Measurements from ENCODE around the gene C1QTNF8. TPM values are rescaled to one million over a fixed set of nuclear protein-coding genes. Genes with fewer than 3 reads are reported as not detected.

C1QTNF8 gene
- total RNA-seq, 2 experiments from 2014 or later, result not detected

- no peaks in the 10 kb centered on the region for H3K27me3 Mint-ChIP-seq
- H3K4me3 Mint-ChIP-seq, result no peak overlapping the region
- ATAC-seq (no peak), DNase-seq (no peak)
- no peaks in the 10 kb centered on the region for H3K4me1 Mint-ChIP-seq
- no peaks in the 10 kb centered on the region for H3K36me3 Mint-ChIP-seq
- H3K27ac Mint-ChIP-seq, result no peak overlapping the region
- no peaks in the 10 kb centered on the region for H3K9me3 Mint-ChIP-seq (ENCODE audit: low read depth)
- CTCF ChIA-PET, result interaction anchor here (0.5 kb wide), 1 partner anchor 752 kb away, joined by 3 read pairs; no protein-coding TSS in a partner anchor
Measured at GRCh38 chr16:1133271-1133670, 37.2 kb upstream of the C1QTNF8 start.

- H3K27me3 Mint-ChIP-seq, result no peaks in the 10 kb centered on the region
- H3K27ac Mint-ChIP-seq, result no peak overlapping the region
- DNase-seq, result no peak
- H3K9me3 Mint-ChIP-seq (ENCODE audit: low read depth), result no peaks in the 10 kb centered on the region
- CTCF ChIA-PET, result no interaction called here
- H3K4me3 Mint-ChIP-seq, result no peak overlapping the region
- H3K4me1 Mint-ChIP-seq, result no peaks in the 10 kb centered on the region
- H3K36me3 Mint-ChIP-seq, result no peaks in the 10 kb centered on the region
- ATAC-seq, result no peak
Measured at GRCh38 chr16:1132431-1132830, 36.4 kb upstream of the C1QTNF8 start.

GRCh38 chr16:1131378-1131994 lies 35.4 kb upstream of the C1QTNF8 start:
- no peaks in the 10 kb centered on the region for H3K9me3 Mint-ChIP-seq (ENCODE audit: low read depth)
- no peaks in the 10 kb centered on the region for H3K4me1 Mint-ChIP-seq
- H3K4me3 Mint-ChIP-seq, result no peak overlapping the region
- H3K27me3 Mint-ChIP-seq, result no peaks in the 10 kb centered on the region
- ATAC-seq (no peak), DNase-seq (no peak)
- H3K36me3 Mint-ChIP-seq, result no peaks in the 10 kb centered on the region
- CTCF ChIA-PET, result no interaction called here
- no peak overlapping the region for H3K27ac Mint-ChIP-seq

- Mint-ChIP-seq H3K27me3 (no peaks in the 10 kb centered on the region), H3K36me3 (no peaks in the 10 kb centered on the region), H3K27ac (no peak overlapping the region), H3K4me1 (no peaks in the 10 kb centered on the region), H3K4me3 (no peak overlapping the region), H3K9me3 (ENCODE audit: low read depth) (no peaks in the 10 kb centered on the region)
- ATAC-seq, result no peak
- CTCF ChIA-PET, result no interaction called here
- no peak for DNase-seq
Measured at GRCh38 chr16:1130382-1130781, 34.3 kb upstream of the C1QTNF8 start.

- no peak overlapping the region for H3K27ac Mint-ChIP-seq
- no peak for DNase-seq
- H3K9me3 Mint-ChIP-seq (ENCODE audit: low read depth), result no peaks in the 10 kb centered on the region
- ATAC-seq, result no peak
- no peaks in the 10 kb centered on the region for H3K4me1 Mint-ChIP-seq
- CTCF ChIA-PET, result no interaction called here
- no peak overlapping the region for H3K4me3 Mint-ChIP-seq
- H3K27me3 Mint-ChIP-seq, result no peaks in the 10 kb centered on the region
- H3K36me3 Mint-ChIP-seq, result no peaks in the 10 kb centered on the region
Measured at GRCh38 chr16:1129106-1129960, 33.3 kb upstream of the C1QTNF8 start.

GRCh38 chr16:1127971-1128715 lies 32.1 kb upstream of the C1QTNF8 start:
- H3K27ac Mint-ChIP-seq, result no peak overlapping the region

GRCh38 chr16:1127101-1127500 lies 31.1 kb upstream of the C1QTNF8 start:
- ATAC-seq, result no peak
- CTCF ChIA-PET, result no interaction called here
- H3K9me3 Mint-ChIP-seq (ENCODE audit: low read depth), result no peaks in the 10 kb centered on the region
- H3K27me3 Mint-ChIP-seq, result no peaks in the 10 kb centered on the region
- H3K4me3 Mint-ChIP-seq, result no peak overlapping the region
- no peaks in the 10 kb centered on the region for H3K4me1 Mint-ChIP-seq
- H3K36me3 Mint-ChIP-seq, result no peaks in the 10 kb centered on the region
- DNase-seq, result no peak
- H3K27ac Mint-ChIP-seq, result no peak overlapping the region

More at GRCh38 chr16:1127971-1128715, 32.1 kb upstream of the C1QTNF8 start:
- no peaks in the 10 kb centered on the region for H3K9me3 Mint-ChIP-seq (ENCODE audit: low read depth)
- H3K4me1 Mint-ChIP-seq, result no peaks in the 10 kb centered on the region
- no peak for DNase-seq
- CTCF ChIA-PET, result no interaction called here
- no peaks in the 10 kb centered on the region for H3K36me3 Mint-ChIP-seq
- no peaks in the 10 kb centered on the region for H3K27me3 Mint-ChIP-seq
- H3K4me3 Mint-ChIP-seq, result no peak overlapping the region
- no peak for ATAC-seq

GRCh38 chr16:1126586-1126985 lies 30.5 kb upstream of the C1QTNF8 start:
- H3K27me3 Mint-ChIP-seq, result no peaks in the 10 kb centered on the region
- H3K36me3 Mint-ChIP-seq, result no peaks in the 10 kb centered on the region
- H3K4me3 Mint-ChIP-seq, result no peak overlapping the region
- DNase-seq (no peak), ATAC-seq (no peak)
- H3K4me1 Mint-ChIP-seq, result no peaks in the 10 kb centered on the region
- H3K27ac Mint-ChIP-seq, result no peak overlapping the region
- no peaks in the 10 kb centered on the region for H3K9me3 Mint-ChIP-seq (ENCODE audit: low read depth)
- CTCF ChIA-PET, result no interaction called here

GRCh38 chr16:1126044-1126443 lies 30.0 kb upstream of the C1QTNF8 start:
- H3K27me3 Mint-ChIP-seq, result no peaks in the 10 kb centered on the region
- H3K4me1 Mint-ChIP-seq, result no peaks in the 10 kb centered on the region
- ATAC-seq (no peak), DNase-seq (no peak)
- CTCF ChIA-PET, result no interaction called here
- no peak overlapping the region for H3K27ac Mint-ChIP-seq
- H3K4me3 Mint-ChIP-seq, result no peak overlapping the region
- no peaks in the 10 kb centered on the region for H3K36me3 Mint-ChIP-seq
- no peaks in the 10 kb centered on the region for H3K9me3 Mint-ChIP-seq (ENCODE audit: low read depth)

- no peak overlapping the region for H3K27ac Mint-ChIP-seq
- no peaks in the 10 kb centered on the region for H3K36me3 Mint-ChIP-seq
- ATAC-seq (no peak), DNase-seq (no peak)
- CTCF ChIA-PET, result no interaction called here
- H3K4me3 Mint-ChIP-seq, result no peak overlapping the region
- no peaks in the 10 kb centered on the region for H3K4me1 Mint-ChIP-seq
- no peaks in the 10 kb centered on the region for H3K9me3 Mint-ChIP-seq (ENCODE audit: low read depth)
- no peaks in the 10 kb centered on the region for H3K27me3 Mint-ChIP-seq
Measured at GRCh38 chr16:1125471-1125870, 29.4 kb upstream of the C1QTNF8 start.

- no peaks in the 10 kb centered on the region for H3K36me3 Mint-ChIP-seq
- CTCF ChIA-PET, result no interaction called here
- H3K4me1 Mint-ChIP-seq, result no peaks in the 10 kb centered on the region
- no peaks in the 10 kb centered on the region for H3K9me3 Mint-ChIP-seq (ENCODE audit: low read depth)
- H3K27me3 Mint-ChIP-seq, result no peaks in the 10 kb centered on the region
- H3K27ac Mint-ChIP-seq, result no peak overlapping the region
- no peak overlapping the region for H3K4me3 Mint-ChIP-seq
- no peak for ATAC-seq
- DNase-seq, result no peak
Measured at GRCh38 chr16:1124795-1125194, 28.8 kb upstream of the C1QTNF8 start.

- Mint-ChIP-seq H3K36me3 (no peaks in the 10 kb centered on the region), H3K27ac (no peak overlapping the region), H3K4me3 (no peak overlapping the region), H3K4me1 (no peaks in the 10 kb centered on the region), H3K27me3 (no peaks in the 10 kb centered on the region), H3K9me3 (ENCODE audit: low read depth) (no peaks in the 10 kb centered on the region)
- ATAC-seq, result no peak
- DNase-seq, result no peak
- CTCF ChIA-PET, result no interaction called here
Measured at GRCh38 chr16:1124291-1124690, 28.2 kb upstream of the C1QTNF8 start.

GRCh38 chr16:1123525-1124230 lies 27.6 kb upstream of the C1QTNF8 start:
- no peaks in the 10 kb centered on the region for H3K9me3 Mint-ChIP-seq (ENCODE audit: low read depth)
- no peak overlapping the region for H3K4me3 Mint-ChIP-seq
- CTCF ChIA-PET, result no interaction called here
- no peak for DNase-seq
- no peaks in the 10 kb centered on the region for H3K27me3 Mint-ChIP-seq
- no peaks in the 10 kb centered on the region for H3K36me3 Mint-ChIP-seq
- H3K27ac Mint-ChIP-seq, result no peak overlapping the region
- H3K4me1 Mint-ChIP-seq, result no peaks in the 10 kb centered on the region
- ATAC-seq, result no peak
